HepG2 (cell line): Measurements from ENCODE around the gene BRIP1. TPM values are rescaled to one million over a fixed set of nuclear protein-coding genes. Genes with fewer than 3 reads are reported as not detected.

ENCODE experiments used
- ATAC-seq: fragments of 200-7000 bp; cut with Tn5 transposase; 3 replicates; pipeline ENCODE4 v1.9.1; 2020; ENCODE audit warnings: mild to moderate bottlenecking, moderate library complexity
- BruUV-seq: library from RNA; stranded (reverse); fragments of 400-500 nt; replicated peaks from 2 replicates; lab custom pipeline; 2021; lab: Mats Ljungman, UMichigan
- CTCF ChIA-PET: fragments of 300-600 bp; formaldehyde crosslinking; extraction: SDS; loops from one replicate; lab custom pipeline; 2021; ENCODE audit warnings: low total read pairs, inconsistent platforms, low intra/inter-chr PET ratio; lab: Yijun Ruan, JAX
- POLR2A ChIA-PET: fragments of 350-600 bp; sonication (Branson Sonifier 250); formaldehyde crosslinking; loops from one replicate; lab custom pipeline; 2020; ENCODE audit warnings: antibody characterized with exemption, inconsistent platforms; lab: Yijun Ruan, JAX
- DNase-seq: peaks from one replicate; pipeline ENCODE4 v3.0.0-alpha.2; 2015; ENCODE audit warnings: low spot score
- FAIRE-seq: peaks from 3 replicates; lab custom pipeline; 2011; peaks lifted over from hg19 to GRCh38; lab: Jason Lieb, UNC
- H2AFZ ChIP-seq: one replicate; pipeline ENCODE4 v1.6.1; 2011; ENCODE audit warnings: low read length, inconsistent platforms
- H3K27ac ChIP-seq: fragments of 300-600 bp; 3 replicates; pipeline ENCODE4 v1.8.0; 2011; ENCODE audit warnings: mixed run types, mild to moderate bottlenecking, mixed read lengths, low read length, inconsistent platforms; ENCODE audit not compliant: insufficient read depth; ENCODE audit errors: extremely low read length
- H3K27me3 ChIP-seq, 2 experiments: fragments of 200-600 bp in 1 of 2; 2 replicates in 1 of 2; 3 replicates in 1 of 2; pipeline versions ENCODE4 v1.6.0 to v1.8.0; 2011; ENCODE audit warnings: low read length in 2 of 2, mild to moderate bottlenecking in 2 of 2, moderate library complexity in 2 of 2, inconsistent platforms in 1 of 2; ENCODE audit not compliant: insufficient read depth in 2 of 2, control insufficient read depth in 1 of 2
- H3K36me3 ChIP-seq, 2 experiments: fragments of 200-600 bp in 1 of 2; replicated peaks in 1 of 2; 2 replicates in 1 of 2; 3 replicates in 1 of 2; pipeline versions ENCODE4 v1.5.1 to v1.8.0; 2011; ENCODE audit warnings: low read length in 2 of 2, inconsistent platforms in 1 of 2; ENCODE audit not compliant: insufficient read depth in 2 of 2, control insufficient read depth in 1 of 2
- H3K4me1 ChIP-seq: 2 replicates; pipeline ENCODE4 v1.5.1; 2012; ENCODE audit warnings: low read length, inconsistent platforms; ENCODE audit not compliant: insufficient read depth
- H3K4me2 ChIP-seq: 2 replicates; pipeline ENCODE4 v1.6.0; 2011; ENCODE audit warnings: low read depth, low read length, inconsistent platforms
- H3K4me3 ChIP-seq, 3 experiments: fragments of 200-600 bp in 1 of 3; sonication (generic), shearing (Covaris generic) in 1 of 3; replicated peaks in 1 of 3; 2 replicates each; pipeline ENCODE4 v1.5.1; 2011 to 2016; ENCODE audit warnings: low read length in 3 of 3, inconsistent platforms in 2 of 3, low read depth in 2 of 3, mild to moderate bottlenecking in 2 of 3, control low read depth in 1 of 3, mixed read lengths in 1 of 3; ENCODE audit not compliant: insufficient read depth in 1 of 3
- H3K79me2 ChIP-seq: one replicate; pipeline ENCODE4 v1.6.1; 2011; ENCODE audit warnings: low read length, inconsistent platforms; ENCODE audit not compliant: insufficient read depth
- H3K9ac ChIP-seq: 2 replicates; pipeline ENCODE4 v1.6.0; 2011; ENCODE audit warnings: mild to moderate bottlenecking, low read depth, low read length, inconsistent platforms; ENCODE audit not compliant: insufficient read depth
- H3K9me3 ChIP-seq: 2 replicates; pipeline ENCODE4 v1.5.1; 2012; ENCODE audit warnings: mild to moderate bottlenecking, low read length
- H4K20me1 ChIP-seq: 2 replicates; pipeline ENCODE4 v1.6.0; 2011; ENCODE audit warnings: inconsistent platforms, mild to moderate bottlenecking, low read length, moderate library complexity; ENCODE audit not compliant: insufficient read depth
- ARHGAP35 ChIP-seq: sonication (generic); formaldehyde crosslinking; IDR thresholded peaks from 2 replicates; pipeline ENCODE4 v1.9.0; 2022; ENCODE audit warnings: mild to moderate bottlenecking, inconsistent platforms, moderate library complexity, missing genetic modification reagents, borderline replicate concordance
- FOXM1 ChIP-seq: sonication (generic); formaldehyde crosslinking; IDR thresholded peaks from 2 replicates; pipeline ENCODE4 v1.5.0; 2020; ENCODE audit warnings: missing genetic modification reagents
- NR2F1 ChIP-seq, 2 experiments: fragments of 450-650 bp in 1 of 2; formaldehyde crosslinking in 1 of 2; IDR thresholded peaks; 2 replicates each; pipeline versions ENCODE4 v1.5.0 to v1.6.1; 2016 to 2020; ENCODE audit warnings: mild to moderate bottlenecking in 1 of 2, missing compliant biosample characterization in 1 of 2, missing genetic modification reagents in 1 of 2, moderate library complexity in 1 of 2
- POLR2AphosphoS2 ChIP-seq: IDR thresholded peaks from 2 replicates; pipeline ENCODE4 v1.6.1; 2011; ENCODE audit warnings: low read depth, low read length, improper control_type of control experiment
- STAT6 ChIP-seq: sonication (generic); formaldehyde crosslinking; IDR thresholded peaks from 2 replicates; pipeline ENCODE4 v1.4.0; 2020; ENCODE audit warnings: missing genetic modification reagents, mild to moderate bottlenecking, borderline replicate concordance
- TRIM22 ChIP-seq: fragments of 450-650 bp; IDR thresholded peaks from 2 replicates; pipeline ENCODE4 v1.6.1; 2017
- ZNF124 ChIP-seq: sonication (generic); formaldehyde crosslinking; IDR thresholded peaks from 2 replicates; pipeline ENCODE4 v1.4.0; 2020; ENCODE audit warnings: missing genetic modification reagents
- ZNF18 ChIP-seq: sonication (generic); formaldehyde crosslinking; IDR thresholded peaks from 2 replicates; pipeline ENCODE4 v1.8.0; 2022; ENCODE audit warnings: mild to moderate bottlenecking, missing genetic modification reagents; ENCODE audit not compliant: insufficient replicate concordance
- ZNF326 ChIP-seq: sonication (generic); formaldehyde crosslinking; IDR thresholded peaks from 2 replicates; pipeline ENCODE4 v1.4.0; 2020; ENCODE audit warnings: missing genetic modification reagents, borderline replicate concordance
- ZNF572 ChIP-seq: sonication (generic); formaldehyde crosslinking; IDR thresholded peaks from 2 replicates; pipeline ENCODE4 v1.5.1; 2020; ENCODE audit warnings: mild to moderate bottlenecking, missing genetic modification reagents
- ZNF616 ChIP-seq: sonication (generic); formaldehyde crosslinking; IDR thresholded peaks from 2 replicates; pipeline ENCODE4 v1.5.0; 2020; ENCODE audit warnings: low read depth, mild to moderate bottlenecking, missing genetic modification reagents
- ZNF792 ChIP-seq: IDR thresholded peaks from 2 replicates; pipeline ENCODE4 v1.6.1; 2016
- WGBS: methylation state at CpG from one replicate; pipeline ENCODE4 v1.1.6; 2017; ENCODE audit warnings: low lambda C conversion rate; 5-methylcytosine and 5-hydroxymethylcytosine counted together
- in situ Hi-C: cut with HindIII; loops from 2 replicates; pipeline ENCODE4 v1.10.0; 2017; ENCODE audit warnings: low pct_unique_long_range_greater_than_20kb; ENCODE audit not compliant: extremely low pct_ligation_motif_present
- intact Hi-C: fragments of 100-400 bp; cut with micrococcal nuclease; formaldehyde crosslinking; loops from one replicate; pipeline ENCODE4 v1.10.0; 2022; ENCODE audit not compliant: unreplicated experiment
- polyA plus RNA-seq, 8 experiments: library from polyadenylated mRNA; depleted of rRNA in 3 of 8; stranded (reverse) in 7 of 8; unstranded in 1 of 8; fragments of >200 nt; fragmentation: Illumina TruSeq in 4 of 8; extraction: Trizol in 4 of 8; gene quantifications; 2 replicates each; pipeline versions ENCODE4 v1.2.1 to v1.2.3, GENCODE V29; 2011 to 2016; ENCODE audit warnings: low read depth in 4 of 8, missing spikeins in 1 of 8, mixed read lengths in 1 of 8; ENCODE audit not compliant: insufficient read depth in 1 of 8
- total RNA-seq, 5 experiments: library from RNA; depleted of rRNA; stranded (reverse); fragments of >200 nt; fragmentation: Illumina TruSeq; extraction: Trizol; gene quantifications; 2 replicates each; pipeline ENCODE4 v1.2.3, GENCODE V29; 2016; ENCODE audit warnings: low read depth in 1 of 5

Gene BRIP1
- total and polyA plus RNA-seq, 2 of the 13 experiments (the other 11 are each of a cell fraction or from before 2014, with no cell fraction given), result 3.8 to 27.7 TPM

- intact Hi-C loops (no loop called here), in situ Hi-C loops (loop anchor here (25.0 kb wide), 1 partner anchor 836 kb away; no protein-coding TSS in a partner anchor)
- no peak for FAIRE-seq
- Histone ChIP-seq H3K27ac (no peak overlapping the region), H4K20me1 (no peaks in the 10 kb centered on the region), H3K79me2 (no peaks in the 10 kb centered on the region), H3K9me3 (no peaks in the 10 kb centered on the region), H3K36me3 (peaks cover 14 to 35% of the 10 kb centered on the region in 2 experiments), H3K4me3 (no peak overlapping the region), H3K27me3 (no peaks in the 10 kb centered on the region), H3K4me2 (no peak overlapping the region), H3K9ac (no peak overlapping the region), H2AFZ (no peak overlapping the region), H3K4me1 (no peaks in the 10 kb centered on the region)
- no TSS peak for BruUV-seq
- POLR2A ChIA-PET, result no interaction called here
- ATAC-seq, result no peak
- WGBS, result 53% methylated on average over 2 of the region's 2 CpGs
- CTCF ChIA-PET, result no interaction called here
- DNase-seq, result no peak
- TF ChIP-seq FOXM1 (CRISPR knock-in tag), result no peak
- no peak for TF ChIP-seq POLR2AphosphoS2
- TF ChIP-seq ZNF792 (CRISPR knock-in tag), result no peak
Observed at GRCh38 chr17:61848247-61848646, 15.1 kb downstream of the BRIP1 start.

- no peaks in the 10 kb centered on the region for H3K27me3 ChIP-seq
- intact Hi-C loops, result no loop called here
- H3K9ac ChIP-seq, result no peak overlapping the region
- ATAC-seq (no peak), DNase-seq (no peak), FAIRE-seq (no peak)
- in situ Hi-C loops, result loop anchor here (25.0 kb wide), 1 partner anchor 835 kb away; no protein-coding TSS in a partner anchor
- no peaks in the 10 kb centered on the region for H3K79me2 ChIP-seq
- no peak overlapping the region for H3K4me2 ChIP-seq
- H2AFZ ChIP-seq, result no peak overlapping the region
- H3K36me3 ChIP-seq, result peaks cover 14 to 40% of the 10 kb centered on the region in 2 experiments
- BruUV-seq, result no TSS peak
- H3K4me3 ChIP-seq, result no peak overlapping the region
- WGBS, result 97% methylated on average over 3 of the region's 3 CpGs
- ChIA-PET POLR2A (no interaction called here), CTCF (no interaction called here)
- H4K20me1 ChIP-seq, result no peaks in the 10 kb centered on the region
- no peak overlapping the region for H3K27ac ChIP-seq
- H3K4me1 ChIP-seq, result no peaks in the 10 kb centered on the region
- H3K9me3 ChIP-seq, result no peaks in the 10 kb centered on the region
- TF ChIP-seq STAT6, result no peak
- no peak for TF ChIP-seq ARHGAP35 (CRISPR knock-in tag)
- TF ChIP-seq ZNF616, result no peak
- no peak for TF ChIP-seq ZNF124 (CRISPR knock-in tag)
- no peak for TF ChIP-seq TRIM22
- no peak for TF ChIP-seq NR2F1 (CRISPR knock-in tag; IDR thresholded peaks at IDR 0.05)
- TF ChIP-seq ZNF572 (CRISPR knock-in tag), result no peak
- TF ChIP-seq ZNF18 (CRISPR knock-in tag), result no peak
- no peak for TF ChIP-seq ZNF326 (CRISPR knock-in tag)
Observed at GRCh38 chr17:61847659-61848058, 15.7 kb downstream of the BRIP1 start.
